Esophagus squamous epithelium (tissue), 5 donors: ENCODE results near the gene CPXM2. TPM values are rescaled to one million over a fixed set of nuclear protein-coding genes. Genes with fewer than 3 reads are reported as not detected.
A peak's percentile ranks its signal among the peaks of the same experiment; 100 is the strongest.

ENCODE experiments used
- DNase-seq: peaks from one replicate; lab custom pipeline; 2025; lab: John Stamatoyannopoulos, UW
- H3K27ac ChIP-seq, 4 donors: fragments of 200-600 bp; sonication (generic); one replicate each; pipeline ENCODE4 v1.5.1; 2016 to 2019; ENCODE audit warnings: mild to moderate bottlenecking in 1 of 4
- H3K27me3 ChIP-seq, 4 donors: fragments of 200-600 bp; sonication (generic); 1 replicate in 3 of 4; 2 replicates in 1 of 4; pipeline versions ENCODE4 v1.5.1 to v1.6.0; 2017 to 2021; ENCODE audit warnings: antibody characterized with exemption in 1 of 4
- H3K36me3 ChIP-seq, 3 donors: fragments of 200-600 bp; sonication (generic); one replicate each; pipeline ENCODE4 v1.5.1; 2016 to 2019
- H3K4me1 ChIP-seq, 3 donors: fragments of 200-600 bp; sonication (generic); one replicate each; pipeline ENCODE4 v1.5.1; 2017 to 2019
- H3K4me3 ChIP-seq, 4 donors: fragments of 200-600 bp; sonication (generic); 1 replicate in 3 of 4; 2 replicates in 1 of 4; pipeline ENCODE4 v1.5.1; 2016 to 2019; ENCODE audit warnings: mild to moderate bottlenecking in 2 of 4, moderate library complexity in 1 of 4
- H3K9me3 ChIP-seq, 3 donors: fragments of 200-600 bp; sonication (generic); one replicate each; pipeline ENCODE4 v1.5.1; 2016 to 2019
- CTCF ChIP-seq, 6 experiments: fragments of 450-650 bp in 4 of 6; fragments of 200-600 bp in 2 of 6; sonication (generic) in 2 of 6; IDR thresholded peaks; one replicate each; pipeline ENCODE4 v1.5.1; 2016 to 2019; ENCODE audit warnings: antibody characterized with exemption in 6 of 6, mild to moderate bottlenecking in 4 of 6, moderate library complexity in 4 of 6
- POLR2A ChIP-seq, 4 donors: fragments of 450-650 bp; IDR thresholded peaks; one replicate each; pipeline ENCODE4 v1.6.1; 2017; ENCODE audit warnings: antibody characterized with exemption in 4 of 4, mild to moderate bottlenecking in 4 of 4, moderate library complexity in 3 of 4
- WGBS, 2 donors: methylation state at CpG; one replicate each; pipeline ENCODE4 v1.1.5; 2018; 5-methylcytosine and 5-hydroxymethylcytosine counted together
- intact Hi-C: fragments of 100-400 bp; cut with DNase I; formaldehyde crosslinking; loops from one replicate; pipeline ENCODE4 v1.15.0; 2022
- total RNA-seq, 4 donors: library from RNA; depleted of rRNA; stranded (reverse); fragments of >200 nt; gene quantifications; one replicate each; pipeline ENCODE4 v1.1.0, GENCODE V29; 2016
- donor health status: DM: yes; HTN: yes; CAD: no.

Gene CPXM2
- total RNA-seq, 4 donors from 2014 or later, result 2.5 to 9.2 (median 3.0) TPM

DNA sequence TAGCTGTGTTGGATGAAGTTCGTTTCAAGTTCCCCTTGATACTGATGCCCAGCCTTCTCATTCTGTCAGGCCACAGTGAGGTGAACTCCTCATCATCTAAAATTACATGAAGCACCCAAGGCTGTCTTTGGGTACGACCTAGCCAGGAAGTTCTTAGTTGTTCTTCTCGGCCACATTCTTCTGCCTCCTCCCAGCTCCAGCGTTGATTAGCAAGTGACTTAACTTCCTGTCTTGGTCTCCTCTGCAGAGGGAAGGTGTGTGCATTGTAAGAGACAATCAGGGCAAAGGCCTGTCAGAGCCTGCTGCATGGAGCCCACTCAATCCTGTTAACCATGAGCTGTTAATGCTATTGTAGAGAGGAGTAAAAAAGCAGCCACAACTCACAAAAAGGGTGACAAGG, 43.2 kb upstream of the CPXM2 start:
- Histone ChIP-seq H3K4me1 (peaks cover 0 to 2% (median 2%) of the 10 kb centered on the region in 3 donors), H3K9me3 (peaks cover 0 to 5% (median 0%) of the 10 kb centered on the region in 3 donors), H3K27ac (no peak overlapping the region), H3K36me3 (no peaks in the 10 kb centered on the region), H3K4me3 (no peak overlapping the region), H3K27me3 (no peaks in the 10 kb centered on the region)
- intact Hi-C loops, result no loop called here
- no peak for TF ChIP-seq CTCF (IDR thresholded peaks at IDR 0.05)
- no peak for TF ChIP-seq POLR2A (IDR thresholded peaks at IDR 0.05)
- DNase-seq, result no peak
- 40% methylated on average over 4 of the region's 4 CpGs for WGBS, 2 donors

- no peaks in the 10 kb centered on the region for H3K36me3 ChIP-seq
- peaks cover 0 to 14% (median 5%) of the 10 kb centered on the region in 3 donors for H3K9me3 ChIP-seq
- DNase-seq, result no peak
- peaks cover 0 to 6% (median 0%) of the 10 kb centered on the region in 4 donors for H3K27me3 ChIP-seq
- no peak overlapping the region for H3K4me3 ChIP-seq
- TF ChIP-seq CTCF (IDR thresholded peaks at IDR 0.05) (no peak), POLR2A (IDR thresholded peaks at IDR 0.05) (no peak)
- peaks cover 0 to 5% (median 5%) of the 10 kb centered on the region in 3 donors for H3K4me1 ChIP-seq
- intact Hi-C loops, result no loop called here
- 53 to 55% methylated on average over 7 to 9 of the region's 9 CpGs for WGBS, 2 donors
- peak overlapping the region in 2 of 4 donors; percentile 15 to 70 for H3K27ac ChIP-seq
Observed at GRCh38 chr10:123930340-123931001, 38.9 kb upstream of the CPXM2 start.

GRCh38 chr10:123929791-123930190, 38.2 kb upstream of the CPXM2 start:
- H3K27ac ChIP-seq, result peak overlapping the region in 2 of 4 donors; percentile 43 to 70
- WGBS, 2 donors, result 74% methylated on average over 4 of the region's 7 CpGs; no CpG with 5 or more reads in 1 of the 2 donors

GRCh38 chr10:123928427-123928826, 36.8 kb upstream of the CPXM2 start:
- H3K36me3 ChIP-seq, result no peaks in the 10 kb centered on the region
- peaks cover 0 to 14% (median 5%) of the 10 kb centered on the region in 3 donors for H3K9me3 ChIP-seq
- intact Hi-C loops, result no loop called here
- WGBS, 2 donors, result 0 to 75% methylated on average over 1 to 2 of the region's 2 CpGs
- DNase-seq, result no peak
- TF ChIP-seq POLR2A (IDR thresholded peaks at IDR 0.05), result no peak
- TF ChIP-seq CTCF (IDR thresholded peaks at IDR 0.05), result no peak
- peaks cover 0 to 6% (median 0%) of the 10 kb centered on the region in 4 donors for H3K27me3 ChIP-seq
- H3K4me3 ChIP-seq, result no peak overlapping the region
- peaks cover 0 to 5% (median 5%) of the 10 kb centered on the region in 3 donors for H3K4me1 ChIP-seq
- H3K27ac ChIP-seq, result no peak overlapping the region

More at GRCh38 chr10:123929791-123930190, 38.2 kb upstream of the CPXM2 start:
- H3K36me3 ChIP-seq, result no peaks in the 10 kb centered on the region
- TF ChIP-seq CTCF (IDR thresholded peaks at IDR 0.05) (no peak), POLR2A (IDR thresholded peaks at IDR 0.05) (no peak)
- peaks cover 0 to 6% (median 0%) of the 10 kb centered on the region in 4 donors for H3K27me3 ChIP-seq
- intact Hi-C loops, result no loop called here
- no peak for DNase-seq
- peaks cover 0 to 14% (median 5%) of the 10 kb centered on the region in 3 donors for H3K9me3 ChIP-seq
- peaks cover 0 to 5% (median 5%) of the 10 kb centered on the region in 3 donors for H3K4me1 ChIP-seq
- no peak overlapping the region for H3K4me3 ChIP-seq
